ENCODE measurements around the gene OR8B12.
"Not testable (repeated sequence)": the region's sequence is repeated elsewhere in the genome, so short reads cannot be mapped to it uniquely, and the experiment has no call there.

The OR8B12 gene

DNA sequence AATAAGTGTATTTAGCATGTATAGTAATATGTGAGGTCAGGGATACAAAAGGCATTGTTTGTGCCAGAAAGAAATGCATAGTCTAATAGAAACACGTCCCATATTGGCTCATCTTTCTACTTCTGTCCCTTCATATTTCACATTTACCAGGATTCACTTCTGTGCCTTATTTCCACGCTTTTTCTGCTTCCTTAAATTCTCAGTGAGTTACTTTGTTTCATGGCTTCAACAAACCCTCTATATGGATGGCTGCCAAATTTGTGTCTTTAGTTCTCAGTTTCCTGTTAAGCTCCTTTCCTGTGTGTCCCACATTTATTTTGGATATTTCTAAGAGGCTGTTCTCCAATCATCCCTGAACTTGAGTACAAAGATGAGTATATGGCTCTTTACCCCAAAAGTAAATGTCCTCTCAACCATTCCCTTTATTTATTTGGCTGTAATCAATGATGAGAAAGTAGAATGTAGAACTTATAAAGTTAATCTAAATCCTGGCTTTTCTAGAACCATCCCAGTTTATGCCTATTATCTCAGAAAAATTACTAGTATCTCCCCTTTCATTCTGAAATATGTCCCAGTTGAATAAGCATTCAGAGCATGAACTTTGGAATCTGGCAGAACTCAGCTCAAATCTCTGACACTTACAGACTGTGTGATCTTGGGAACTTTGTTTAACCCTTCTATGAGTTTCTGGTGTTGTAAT lies 23.5 kb downstream of the OR8B12 start:
- no peak for DNase-seq

DNA sequence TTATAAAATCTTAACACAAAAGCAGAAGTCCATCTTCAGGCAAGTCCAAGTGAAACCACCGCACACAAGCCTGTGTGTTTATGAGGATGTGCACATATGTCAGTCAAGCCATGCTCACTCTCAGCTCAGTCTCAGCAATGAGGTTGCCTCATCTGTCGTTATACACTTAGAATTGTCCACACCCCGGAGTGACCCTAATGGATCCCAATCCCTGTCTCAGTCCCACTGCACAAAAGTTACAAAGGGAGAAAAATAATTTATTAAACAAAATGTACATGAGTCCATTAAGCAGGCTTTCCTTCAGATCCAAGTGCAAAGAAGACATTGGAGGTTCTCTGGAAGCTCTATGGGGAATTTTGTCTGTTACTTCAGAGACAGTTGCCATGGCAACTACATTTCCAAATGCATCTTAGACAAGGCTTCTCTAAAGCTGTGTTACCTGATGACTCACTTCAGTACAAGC lies 24.4 kb downstream of the OR8B12 start:
- no peak for DNase-seq

DNA sequence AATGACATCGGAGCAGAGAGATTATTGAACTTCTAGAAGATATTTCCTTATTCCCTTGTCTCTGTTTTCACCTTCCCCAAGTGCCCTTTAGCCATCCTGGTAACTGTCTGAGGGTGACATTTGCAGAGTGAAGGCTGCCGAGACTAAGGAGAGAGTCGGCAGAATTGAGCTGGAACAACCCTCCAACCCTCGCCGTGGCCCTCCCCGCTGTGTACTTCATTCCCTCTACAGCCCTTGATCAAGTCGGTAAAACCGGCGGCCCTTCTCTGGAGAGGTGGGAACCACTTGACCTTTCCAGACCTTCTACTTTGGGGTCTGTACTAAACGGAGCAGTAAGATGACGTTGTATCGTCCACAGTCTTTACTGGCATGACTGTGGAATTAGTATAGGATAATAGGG lies 26.1 kb downstream of the OR8B12 start:
- no peak for DNase-seq

DNA sequence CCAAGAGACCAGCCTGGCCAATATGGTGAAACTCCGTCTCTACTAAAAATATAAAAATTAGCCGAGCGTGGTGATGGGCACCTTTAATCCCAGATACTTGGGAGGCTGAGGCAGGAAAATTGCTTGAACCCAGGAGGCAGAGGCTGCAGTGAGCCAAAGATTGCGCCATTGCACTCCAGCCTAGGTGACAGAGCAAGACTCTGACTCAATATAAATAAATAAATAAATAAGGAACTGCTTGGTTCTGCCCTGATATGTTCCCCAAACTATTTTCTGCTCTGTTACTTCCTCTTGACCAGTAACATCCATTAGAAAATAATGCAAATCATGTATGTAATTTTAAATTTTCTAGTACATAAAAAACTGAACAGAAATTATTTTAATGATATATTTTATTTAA lies 28.8 kb downstream of the OR8B12 start:
- DNase-seq: not testable (repeated sequence)

DNA sequence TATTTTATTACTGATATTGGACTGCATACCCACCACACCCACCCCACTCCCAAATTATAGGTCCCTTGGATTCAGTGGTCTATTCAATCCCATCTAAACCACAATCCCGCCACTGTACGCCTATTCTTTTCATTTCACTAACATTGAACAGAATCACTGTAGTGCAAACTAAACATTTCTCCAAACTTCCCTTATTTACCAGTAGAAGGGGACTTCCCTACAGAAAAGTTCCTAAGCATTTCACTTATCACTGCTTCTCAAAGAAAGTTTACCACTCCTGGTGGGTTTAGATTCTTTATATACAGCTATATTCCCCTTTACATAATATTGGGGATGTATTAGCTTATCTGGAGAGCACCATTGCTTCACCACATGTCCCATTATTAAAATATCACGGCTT lies 29.3 kb downstream of the OR8B12 start:
- no peak for DNase-seq

DNA sequence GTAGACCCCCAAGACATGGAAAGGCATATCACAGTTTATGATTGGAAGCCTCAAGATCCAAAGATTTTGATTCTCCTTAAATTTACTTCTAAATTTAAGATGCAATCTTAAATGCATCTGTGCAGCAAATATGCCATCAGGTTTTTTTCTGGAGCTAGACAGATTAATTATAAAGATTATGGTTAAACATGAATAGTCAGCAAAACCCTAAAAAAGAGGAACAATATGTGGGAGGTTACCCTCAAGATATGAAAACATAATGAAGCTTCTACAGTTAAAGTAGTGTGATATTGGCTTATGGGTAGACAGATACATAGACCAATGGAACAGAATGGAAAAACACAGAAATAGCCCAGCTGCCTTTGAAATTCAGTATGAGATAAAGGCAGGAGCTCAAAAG lies 31.7 kb downstream of the OR8B12 start:
- no peak for DNase-seq

DNA sequence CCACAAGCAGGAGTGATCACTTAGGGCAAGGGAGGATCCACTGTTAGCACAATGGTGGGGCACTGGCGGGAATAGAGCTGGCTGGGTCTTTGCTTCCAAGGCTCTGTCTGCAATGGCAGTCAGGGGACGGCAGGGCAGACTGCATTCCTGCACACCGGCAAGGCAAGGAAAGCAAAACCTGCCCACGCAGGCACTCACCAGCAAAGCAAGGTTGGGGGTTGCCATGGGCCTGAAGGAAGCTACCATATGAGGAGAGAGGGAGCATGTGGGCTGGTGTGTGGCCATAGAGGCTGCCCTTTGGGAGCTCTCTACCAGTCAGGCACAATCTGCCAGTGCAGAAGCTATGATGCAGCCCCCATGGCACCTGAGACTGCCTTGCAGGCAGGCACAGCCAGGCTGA lies 33.2 kb downstream of the OR8B12 start:
- no peak for DNase-seq

DNA sequence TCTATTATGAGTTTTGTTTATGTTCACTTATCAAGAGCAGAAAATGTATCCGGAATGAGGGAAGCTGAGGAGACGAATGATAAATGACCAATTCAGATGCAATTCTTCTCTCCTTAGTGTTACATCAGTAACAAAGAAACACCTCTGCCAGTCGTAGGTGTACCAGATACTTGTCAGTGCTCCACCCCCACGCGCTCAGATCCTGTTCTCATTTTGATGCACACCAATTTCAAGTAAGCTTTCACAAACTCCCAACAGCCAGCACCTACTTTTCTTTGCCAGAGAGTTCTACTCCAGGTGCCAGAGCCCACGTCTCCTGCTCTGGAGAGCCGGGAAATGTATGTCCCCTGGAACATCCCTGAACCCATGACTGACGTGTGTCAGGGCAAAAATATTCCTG lies 43.7 kb downstream of the OR8B12 start:
- no peak for DNase-seq

DNA sequence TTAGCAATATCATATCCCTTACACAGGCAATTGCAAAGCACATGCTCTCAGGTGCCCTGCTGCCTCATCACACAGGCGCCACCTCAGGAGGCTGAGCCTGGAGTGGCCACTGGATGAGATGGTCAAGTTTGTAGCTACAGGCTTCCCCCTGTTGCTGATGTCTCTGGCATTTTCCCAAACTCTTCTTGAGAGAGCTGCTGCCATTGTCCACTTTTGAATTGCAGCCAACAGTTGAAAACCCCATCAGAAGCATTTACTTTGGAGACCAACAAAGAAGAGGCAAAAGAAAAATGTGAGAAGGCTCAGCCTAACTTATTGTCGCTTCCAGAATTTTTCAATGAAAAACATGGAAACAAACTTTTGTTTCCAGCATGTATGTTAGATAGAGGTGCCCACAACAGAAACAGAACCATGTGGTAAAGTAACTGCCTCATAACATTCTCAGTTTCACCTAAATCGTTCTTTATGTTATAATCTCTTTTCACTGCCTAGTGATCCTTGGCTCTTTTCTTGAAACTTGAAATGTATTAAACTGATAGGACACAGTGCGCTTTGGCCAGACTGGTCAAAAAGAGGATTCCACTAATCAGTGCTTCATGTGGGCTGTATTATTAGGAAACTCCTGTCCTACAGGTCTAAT lies 50.3 kb downstream of the OR8B12 start:
- DNase-seq: no peak

All from GDM1 (cell line).